GM12801 (cell line): ENCODE measurements around the gene HIGD1A.

Source experiments
- TF ChIP-seq, protein P1 (sequence below): IDR thresholded peaks from one replicate; pipeline ENCODE4 v1.5.1; 2011; ENCODE audit warnings: control low read depth; ENCODE audit not compliant: insufficient read length; ENCODE audit errors: extremely low read depth

HIGD1A gene

DNA sequence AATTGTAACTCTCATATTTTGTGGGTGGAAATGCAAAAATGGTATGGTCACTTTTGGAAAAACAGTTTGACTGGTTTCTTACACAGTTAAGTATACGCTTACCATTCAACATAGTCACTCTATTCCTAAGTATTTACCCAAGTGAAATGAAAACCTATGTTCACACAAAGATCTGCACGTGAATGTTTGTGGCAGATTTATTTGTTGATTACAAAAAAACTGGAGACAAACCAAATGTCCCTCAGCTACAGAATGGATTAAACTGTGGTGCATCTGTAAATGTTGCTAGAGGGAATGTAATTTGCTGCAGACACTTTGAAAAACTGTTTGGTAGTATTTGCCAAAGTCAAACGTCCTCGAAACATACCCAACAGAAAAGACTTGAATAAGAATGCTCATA, 34.3 kb upstream of the HIGD1A start:
- TF ChIP-seq, protein P1, sequence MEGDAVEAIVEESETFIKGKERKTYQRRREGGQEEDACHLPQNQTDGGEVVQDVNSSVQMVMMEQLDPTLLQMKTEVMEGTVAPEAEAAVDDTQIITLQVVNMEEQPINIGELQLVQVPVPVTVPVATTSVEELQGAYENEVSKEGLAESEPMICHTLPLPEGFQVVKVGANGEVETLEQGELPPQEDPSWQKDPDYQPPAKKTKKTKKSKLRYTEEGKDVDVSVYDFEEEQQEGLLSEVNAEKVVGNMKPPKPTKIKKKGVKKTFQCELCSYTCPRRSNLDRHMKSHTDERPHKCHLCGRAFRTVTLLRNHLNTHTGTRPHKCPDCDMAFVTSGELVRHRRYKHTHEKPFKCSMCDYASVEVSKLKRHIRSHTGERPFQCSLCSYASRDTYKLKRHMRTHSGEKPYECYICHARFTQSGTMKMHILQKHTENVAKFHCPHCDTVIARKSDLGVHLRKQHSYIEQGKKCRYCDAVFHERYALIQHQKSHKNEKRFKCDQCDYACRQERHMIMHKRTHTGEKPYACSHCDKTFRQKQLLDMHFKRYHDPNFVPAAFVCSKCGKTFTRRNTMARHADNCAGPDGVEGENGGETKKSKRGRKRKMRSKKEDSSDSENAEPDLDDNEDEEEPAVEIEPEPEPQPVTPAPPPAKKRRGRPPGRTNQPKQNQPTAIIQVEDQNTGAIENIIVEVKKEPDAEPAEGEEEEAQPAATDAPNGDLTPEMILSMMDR, result no peak

DNA sequence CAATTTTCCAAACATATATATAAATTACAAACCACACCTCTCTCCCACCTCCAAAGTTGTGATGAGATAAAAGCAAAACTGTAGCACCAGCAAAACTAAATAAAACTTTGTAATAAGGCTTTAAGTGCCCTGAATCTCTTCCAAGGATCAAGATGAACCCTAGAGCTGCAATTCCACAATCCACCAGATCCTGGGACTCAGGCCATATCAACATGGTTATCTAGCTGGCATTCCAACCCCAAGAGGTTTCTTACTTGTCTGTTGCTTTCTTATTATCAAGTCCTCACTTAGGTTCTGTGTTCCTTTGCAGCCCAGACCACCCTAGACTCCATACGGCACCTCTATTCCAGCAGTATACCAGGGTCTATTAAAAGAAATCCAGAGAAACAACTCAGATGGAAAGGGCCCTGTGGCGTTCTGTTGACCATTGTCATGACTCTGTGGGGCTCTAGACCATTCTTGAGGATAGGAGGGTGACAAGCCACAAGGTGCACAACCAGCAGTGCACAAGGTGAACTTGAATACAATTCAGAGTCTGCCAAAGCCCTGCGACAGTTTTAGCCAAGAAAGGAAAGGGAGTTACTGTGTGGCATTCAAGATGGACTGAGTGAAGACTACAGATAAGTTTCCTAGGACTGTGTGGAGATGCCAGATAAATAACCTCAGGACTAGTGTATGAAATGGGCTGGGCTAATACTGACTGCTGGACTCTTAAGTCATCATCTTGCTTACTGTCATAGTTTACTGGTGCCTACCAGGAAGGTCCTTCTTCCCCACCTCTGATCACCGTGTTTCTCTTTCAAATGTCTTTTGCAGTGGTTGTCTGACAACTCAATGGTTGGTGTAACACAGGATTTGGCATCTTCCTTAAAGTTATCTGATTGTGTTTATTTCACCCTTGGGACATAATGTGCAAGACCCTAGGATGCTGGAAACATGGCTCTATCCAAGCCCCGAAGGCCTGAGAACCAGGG, 32.1 kb upstream of the HIGD1A start:
- TF ChIP-seq, protein P1, result no peak

GRCh38 chr3:42831321-42831713, 27.0 kb upstream of the HIGD1A start:
- TF ChIP-seq, protein P1, result no peak

GRCh38 chr3:42830437-42831320, 26.4 kb upstream of the HIGD1A start:
- TF ChIP-seq, protein P1, result no peak

DNA sequence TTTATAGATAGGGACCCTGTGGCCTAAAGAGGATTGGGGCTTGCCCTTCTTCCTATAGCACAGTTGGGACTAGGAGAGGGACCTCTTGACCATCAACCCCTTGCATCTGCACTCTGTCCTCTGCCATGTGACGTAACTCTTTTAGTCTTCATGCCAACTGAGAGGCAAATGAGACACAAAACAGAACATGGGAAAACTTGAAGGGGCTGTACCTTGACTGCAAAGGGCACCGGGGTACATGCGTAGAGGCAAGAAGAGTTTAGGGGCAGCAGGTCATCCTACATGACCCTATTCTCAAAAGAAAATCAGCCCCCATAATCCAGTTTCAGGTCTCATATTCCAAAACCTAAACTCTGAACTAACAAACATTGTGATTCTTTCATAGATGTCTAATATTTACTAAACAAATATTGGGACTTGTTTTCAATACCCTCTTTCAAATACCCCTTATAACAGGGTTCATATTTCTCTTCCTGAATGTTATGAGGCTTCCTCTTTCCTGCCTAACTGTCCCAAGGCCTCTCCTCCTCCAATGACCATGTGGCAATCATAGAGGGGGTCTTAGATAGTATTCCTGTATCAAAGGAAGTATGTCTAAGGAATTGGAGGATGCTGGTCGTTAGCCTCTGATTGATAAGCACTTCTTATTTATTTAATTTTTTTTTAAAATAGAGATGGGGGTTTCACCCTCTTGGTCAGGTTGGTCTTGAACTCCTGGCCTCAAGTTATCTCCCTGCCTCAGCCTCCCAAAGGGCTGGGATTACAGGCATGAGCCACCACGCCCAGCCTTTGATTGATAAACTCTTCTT, 25.5 kb upstream of the HIGD1A start:
- TF ChIP-seq, protein P1, result no peak

- TF ChIP-seq, protein P1, result no peak
These were observed 24.9 kb upstream of the HIGD1A start for GRCh38 chr3:42829083-42829627.

DNA sequence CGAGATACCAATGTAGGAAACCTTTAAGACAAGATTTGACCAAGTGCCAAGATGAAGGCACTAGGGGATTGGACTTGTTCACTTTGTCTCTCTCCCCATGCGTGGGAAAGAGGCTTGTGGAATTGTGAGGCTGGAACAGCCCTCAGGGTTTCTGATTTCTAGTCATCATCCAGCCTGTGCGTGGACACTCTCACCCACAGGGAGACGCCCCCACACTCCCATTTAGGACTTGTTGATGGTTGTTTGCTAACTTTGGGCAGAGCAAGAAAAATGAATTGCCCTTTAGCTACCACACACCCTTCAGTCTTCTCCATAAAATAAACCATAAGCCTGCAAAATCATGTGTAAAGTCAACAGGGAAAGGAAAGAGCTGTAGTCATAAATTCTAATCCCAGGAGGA, 23.4 kb upstream of the HIGD1A start:
- TF ChIP-seq, protein P1, result no peak
